Stimulated activated CD4-positive, alpha-beta T cell treated with anti-CD3 and anti-CD28 coated beads, TNF-alpha, amount 100 ng/mL, for 4 hours (primary cell): ENCODE measurements around the gene GSG1L.

Experiments used
- DNase-seq, 3 experiments: peaks; one replicate each; pipeline ENCODE4 v3.0.0-alpha.2; 2020; ENCODE audit warnings: low read depth in 3 of 3

Gene GSG1L

DNA sequence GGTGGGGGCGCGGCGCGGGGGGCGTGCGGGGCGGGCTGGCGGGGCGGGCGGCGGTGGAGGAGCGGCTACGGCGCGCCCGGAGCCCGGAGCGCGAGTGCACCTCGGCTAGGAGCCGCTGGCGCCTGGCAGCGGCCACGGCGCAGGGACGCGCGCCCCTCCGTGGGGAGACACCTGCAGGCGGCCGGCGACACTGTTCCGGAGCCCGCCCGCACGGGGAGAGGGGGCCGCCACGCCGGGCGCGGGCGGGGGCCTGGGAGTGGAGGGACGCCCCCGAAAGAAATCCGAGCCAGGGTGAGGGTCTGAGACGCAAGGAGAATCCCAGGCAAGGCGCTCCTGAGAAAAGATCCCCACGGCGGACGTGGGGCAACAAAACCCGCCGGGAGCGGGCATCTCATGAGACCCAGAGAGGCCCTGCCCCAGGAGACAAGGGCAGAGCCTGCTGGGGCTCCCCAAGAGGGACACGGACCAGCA is at the start of gene GSG1L:
Gene GSG1L (minus strand): TSS at position 124 of the 471 bp plus-strand sequence. CDS start 290 bp downstream, outside the sequence.
- DNase-seq = no peak

DNA sequence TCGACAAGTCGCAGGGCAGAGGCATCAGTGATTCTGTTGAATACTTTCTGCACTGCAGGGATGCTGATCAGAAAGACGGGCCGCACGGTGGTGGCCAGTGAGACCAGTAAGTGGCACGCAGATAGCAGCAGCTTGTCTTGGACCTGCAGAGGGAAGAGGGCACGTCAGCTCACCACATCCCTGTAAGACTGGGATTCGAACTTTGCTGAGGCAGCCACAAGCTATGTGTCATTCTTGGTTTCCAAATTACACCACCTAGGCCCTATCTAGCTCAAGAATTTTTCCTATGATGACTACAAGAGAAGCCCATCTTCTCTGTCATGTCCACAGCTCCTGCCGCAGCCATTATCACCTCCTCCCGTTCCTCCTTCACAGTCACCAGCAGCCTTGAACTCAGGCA is 49.4 kb upstream of the GSG1L start:
- no peak for DNase-seq

DNA sequence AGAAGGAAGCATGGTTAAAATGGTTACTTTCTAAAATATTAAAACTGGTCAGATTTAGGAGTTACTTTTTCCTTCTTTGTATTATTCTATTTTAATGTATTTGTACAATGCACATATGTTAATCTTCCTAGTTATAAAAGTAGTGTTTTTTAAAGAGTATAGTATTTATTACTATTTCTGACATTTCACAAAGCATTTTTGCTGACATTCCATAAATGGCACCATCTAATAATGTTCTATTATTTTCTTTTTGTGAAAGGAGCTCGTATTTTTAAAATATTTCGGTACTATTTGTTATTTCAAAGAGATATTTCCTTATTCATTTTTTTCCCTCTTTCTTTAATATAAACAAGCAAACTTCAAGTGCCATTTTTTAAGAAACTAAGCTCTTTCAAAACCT is 47.5 kb upstream of the GSG1L start:
- DNase-seq = no peak

DNA sequence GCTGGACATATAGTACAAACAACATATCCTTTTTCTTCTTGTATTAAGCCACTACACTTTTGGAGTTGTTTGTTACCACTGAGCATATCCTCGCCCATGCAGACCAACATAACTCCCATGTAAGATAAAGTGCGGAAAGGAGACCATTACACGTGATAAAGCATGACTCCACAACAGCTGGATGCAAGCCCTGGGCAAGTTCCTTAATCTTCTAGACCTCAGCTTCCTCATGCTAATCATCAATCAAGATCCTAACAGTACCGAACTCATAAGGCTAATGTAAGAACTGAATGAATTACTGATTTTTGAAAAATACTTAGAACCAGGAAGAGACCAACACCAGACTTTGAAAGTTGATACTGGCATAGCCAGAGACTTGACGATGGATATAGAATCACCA is 47.0 kb upstream of the GSG1L start:
- no peak for DNase-seq

DNA sequence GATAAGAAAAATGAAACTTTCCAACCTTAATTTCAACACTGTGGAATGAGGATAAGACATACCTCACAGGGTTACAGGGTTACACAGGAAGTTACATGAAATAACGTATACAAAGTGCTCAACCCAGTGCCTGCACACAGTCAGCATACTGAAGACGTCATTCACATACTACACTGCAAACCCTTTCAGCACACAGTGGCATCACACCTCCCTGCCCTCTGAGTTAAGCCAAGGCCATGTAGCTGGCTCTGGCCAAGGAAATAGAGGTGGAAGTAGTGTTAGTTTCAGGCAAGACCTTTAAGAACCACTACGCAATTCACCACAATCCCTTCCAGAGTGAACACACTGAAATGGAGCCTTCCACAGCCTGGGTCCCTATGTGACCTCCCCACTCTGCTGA is 46.6 kb upstream of the GSG1L start:
- no peak for DNase-seq

DNA sequence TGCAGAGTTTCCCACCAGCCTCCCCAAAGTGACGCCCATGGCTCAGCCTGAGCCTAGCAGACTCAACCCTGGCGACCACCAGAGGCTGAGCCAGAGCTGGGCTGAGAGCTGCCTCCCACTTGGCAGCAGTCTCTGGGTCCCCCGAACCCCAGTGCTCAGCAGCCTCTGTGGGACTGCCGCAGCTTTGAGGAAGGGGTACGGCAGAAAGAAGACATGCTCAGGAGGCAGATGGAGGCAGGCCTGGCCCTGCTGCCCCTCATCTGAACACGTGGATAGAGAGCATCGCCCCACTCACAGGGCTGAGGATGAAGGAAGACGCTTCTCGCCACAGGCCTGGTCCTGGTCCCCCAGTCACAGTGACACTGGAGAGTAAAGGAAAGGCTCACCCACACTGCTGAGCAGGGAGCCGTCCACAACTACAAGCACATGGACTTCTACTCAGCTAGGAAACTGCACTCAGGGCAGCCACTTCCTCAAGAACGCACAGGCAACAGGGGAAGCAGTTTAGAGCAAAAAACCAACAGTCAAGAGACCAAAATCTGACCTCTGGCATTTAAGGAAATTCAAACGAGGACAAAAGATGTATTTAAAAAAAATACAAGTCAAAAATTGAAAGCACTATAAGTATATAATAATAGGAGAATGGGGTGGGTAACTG is 45.2 kb upstream of the GSG1L start:
- DNase-seq = no peak

DNA sequence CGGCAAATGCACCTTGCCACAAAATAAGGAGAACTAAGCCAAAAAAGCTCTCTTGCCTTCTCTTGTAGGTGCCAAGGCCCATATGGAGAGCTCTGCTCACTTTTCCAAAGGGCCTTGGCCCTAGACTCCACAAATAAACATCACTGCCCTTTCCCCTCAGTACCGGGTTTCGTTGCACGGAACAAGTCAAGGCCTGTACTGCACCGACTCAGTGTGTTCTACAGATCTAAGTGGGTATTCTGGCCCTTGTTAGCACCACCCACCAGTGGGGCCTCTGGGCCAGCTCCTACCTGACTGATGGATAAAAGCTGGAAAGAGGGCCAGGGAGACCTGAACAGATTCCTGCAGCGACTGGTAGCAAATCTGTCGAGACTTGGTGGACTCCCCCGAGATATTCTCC is 43.7 kb upstream of the GSG1L start:
- no peak for DNase-seq

DNA sequence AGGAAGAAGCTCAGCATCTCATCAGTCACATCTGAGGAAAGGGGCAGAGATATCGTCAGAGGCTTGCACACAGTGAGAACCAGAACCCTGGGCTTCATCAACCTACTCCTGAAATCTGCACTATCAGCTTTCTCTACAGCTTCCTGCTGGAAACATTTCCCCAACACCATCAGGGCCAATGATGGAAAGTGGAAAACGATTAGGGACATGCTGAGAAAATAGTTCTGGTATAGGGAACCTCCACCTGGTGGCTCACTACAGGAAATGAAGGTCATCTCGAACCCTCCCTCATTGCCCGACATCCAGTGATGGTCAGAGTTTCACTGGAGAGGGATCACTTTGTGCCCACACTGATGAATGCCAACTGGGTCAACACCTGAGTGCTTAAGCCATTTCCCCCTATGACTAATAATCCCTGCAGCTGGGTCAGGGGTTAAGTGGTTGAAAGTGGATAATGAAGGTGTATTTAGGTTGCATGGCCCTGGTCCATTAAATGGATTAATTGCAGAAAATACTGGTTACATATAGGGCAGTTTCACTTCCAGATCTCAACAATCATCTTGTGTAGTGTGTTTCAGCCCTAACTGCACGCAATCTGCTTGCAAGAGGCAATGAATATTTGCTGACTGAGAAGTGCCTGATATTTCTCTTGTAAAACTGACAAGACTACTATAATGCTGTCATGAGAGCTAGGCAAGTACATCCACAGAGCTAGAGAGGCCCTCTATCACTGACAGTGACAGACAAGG is 43.1 kb upstream of the GSG1L start:
- no peak for DNase-seq

DNA sequence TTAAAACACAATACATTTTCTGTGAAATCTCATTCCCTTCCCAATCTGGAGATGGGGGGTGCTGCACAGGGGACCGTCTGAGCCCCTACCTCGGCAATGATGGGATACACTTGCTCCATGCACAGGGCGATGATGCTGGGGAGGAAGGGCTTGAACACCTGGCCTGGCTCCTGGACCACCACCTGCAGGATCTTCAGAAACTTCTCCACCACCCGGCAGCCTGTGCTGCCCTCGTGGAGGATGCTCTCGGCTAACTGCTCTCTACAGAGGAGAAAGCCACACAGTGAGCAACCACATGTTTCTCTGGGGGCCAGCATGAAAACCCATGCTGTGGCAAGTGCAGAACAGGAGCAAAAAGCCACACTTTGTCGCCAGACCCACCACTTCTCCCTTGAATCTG is 42.4 kb upstream of the GSG1L start:
- DNase-seq = no peak

DNA sequence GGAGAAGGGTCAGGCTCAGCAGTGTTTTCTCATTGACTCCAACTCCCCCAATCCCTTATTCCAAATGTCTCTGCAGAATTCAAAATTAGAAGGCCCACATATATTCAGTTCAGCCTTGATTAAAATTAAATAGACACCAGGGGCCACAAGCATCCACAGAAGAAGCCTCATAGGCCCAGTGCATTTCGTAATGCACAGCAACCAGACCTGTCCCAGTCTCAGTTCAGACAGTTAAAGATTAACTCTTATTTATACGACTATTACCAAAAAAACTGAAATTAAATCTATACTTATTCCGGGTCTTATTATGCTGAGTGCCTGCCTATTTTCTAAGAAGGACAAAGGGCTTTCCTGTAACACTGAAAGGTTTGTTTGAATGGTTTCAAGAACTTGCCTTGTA is 41.8 kb upstream of the GSG1L start:
- DNase-seq = no peak

DNA sequence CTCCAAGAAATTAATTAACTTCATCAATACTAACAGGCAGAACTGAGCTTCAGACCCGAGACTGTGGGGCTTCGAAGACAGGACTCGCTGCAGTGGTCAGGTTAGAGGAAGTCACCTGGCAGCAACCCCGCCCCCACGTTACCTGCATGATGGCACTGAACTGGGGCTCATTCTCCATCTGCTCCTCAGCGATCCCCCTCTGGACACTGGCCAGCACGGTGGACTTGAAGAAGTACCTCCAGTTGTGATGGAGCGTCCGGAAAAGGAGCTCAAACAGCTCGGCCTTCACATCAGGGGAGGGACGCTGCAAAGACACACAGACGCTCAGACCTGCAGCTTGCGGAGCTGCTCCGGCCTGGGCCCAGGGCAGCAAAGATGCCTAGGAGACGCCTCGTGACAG is 40.9 kb upstream of the GSG1L start:
- no peak for DNase-seq

DNA sequence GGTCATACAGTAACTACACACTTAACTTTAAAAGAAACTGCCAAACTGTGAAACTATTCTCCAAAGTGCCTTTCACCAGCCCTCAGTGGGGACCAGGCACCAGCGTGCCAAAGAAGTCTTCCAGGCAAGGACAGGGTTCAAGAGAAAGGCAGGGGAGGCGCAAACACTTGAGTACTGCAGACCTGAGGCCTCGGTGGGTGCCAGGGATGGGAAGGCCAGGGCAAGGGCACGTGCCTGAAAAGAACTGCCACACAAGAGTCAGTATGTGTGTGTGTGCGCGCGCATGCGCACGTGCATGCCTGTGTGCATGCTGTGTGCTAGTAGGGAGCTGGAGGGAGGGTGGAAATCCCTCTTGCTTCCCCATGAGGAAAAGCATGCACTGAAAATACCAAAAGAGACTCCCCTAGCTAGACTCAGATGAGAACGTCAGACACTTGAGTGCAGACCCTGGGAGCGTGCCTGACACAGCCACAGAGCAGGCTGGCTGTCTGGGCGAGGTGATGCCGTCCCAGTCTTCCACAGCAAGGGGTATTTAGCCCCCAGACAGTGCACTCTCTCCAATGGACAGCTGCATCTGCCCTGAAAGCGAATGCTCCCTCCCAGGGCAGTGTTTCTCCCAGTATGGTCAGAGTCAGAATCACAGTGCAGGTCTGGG is 40.1 kb upstream of the GSG1L start:
- no peak for DNase-seq

DNA sequence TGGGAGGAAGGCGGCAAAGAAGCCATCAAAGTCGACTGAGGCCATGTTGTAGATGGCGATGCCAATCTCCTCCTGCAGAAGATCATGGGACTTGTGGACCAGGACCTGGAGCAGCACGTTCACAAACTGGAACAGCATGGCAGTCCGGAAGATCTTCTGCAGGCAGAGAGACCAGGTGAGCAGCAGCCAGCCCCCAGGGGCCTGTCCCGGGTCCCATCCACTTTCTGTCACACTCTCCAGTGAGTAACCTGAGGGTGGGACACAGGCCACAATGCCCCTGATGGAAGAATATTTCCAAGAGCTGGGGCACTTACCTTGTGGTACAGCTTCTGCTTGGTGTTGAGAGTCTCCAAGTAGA is 38.0 kb upstream of the GSG1L start:
- no peak for DNase-seq

DNA sequence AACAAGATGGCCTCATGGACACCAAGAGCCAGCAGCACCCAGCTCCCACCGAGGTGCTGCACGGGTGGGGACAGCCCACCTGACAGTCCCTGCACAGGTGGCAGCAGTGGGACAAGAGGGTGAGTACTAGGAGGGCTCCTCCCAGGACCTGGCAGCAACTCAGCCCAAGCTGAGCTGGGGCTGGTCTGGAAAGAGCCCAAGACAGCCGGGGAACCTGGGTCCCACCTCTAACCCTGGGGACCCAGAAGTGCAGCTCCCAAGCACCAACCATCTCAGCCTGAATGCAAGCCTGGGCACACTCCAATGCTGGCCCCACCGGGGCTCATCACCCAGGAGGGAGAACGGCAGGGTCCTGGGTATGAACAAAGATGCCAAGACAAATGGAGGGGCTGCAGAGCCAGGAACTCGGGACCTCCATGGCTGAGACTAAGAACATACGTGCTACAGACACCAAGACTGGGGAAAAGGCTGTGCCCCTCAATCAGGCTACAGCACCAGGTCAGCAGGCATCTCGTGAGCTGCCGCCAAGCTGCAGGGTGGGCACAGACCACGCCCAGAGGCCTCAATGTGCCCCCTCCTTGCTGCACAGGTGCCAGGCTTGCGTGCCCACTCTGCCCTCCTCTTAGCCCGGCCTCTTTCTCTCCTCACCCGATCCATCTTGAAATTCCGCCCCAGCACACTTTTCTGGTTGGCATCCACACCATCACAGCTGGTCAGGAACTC is 37.5 kb upstream of the GSG1L start:
- no peak for DNase-seq

DNA sequence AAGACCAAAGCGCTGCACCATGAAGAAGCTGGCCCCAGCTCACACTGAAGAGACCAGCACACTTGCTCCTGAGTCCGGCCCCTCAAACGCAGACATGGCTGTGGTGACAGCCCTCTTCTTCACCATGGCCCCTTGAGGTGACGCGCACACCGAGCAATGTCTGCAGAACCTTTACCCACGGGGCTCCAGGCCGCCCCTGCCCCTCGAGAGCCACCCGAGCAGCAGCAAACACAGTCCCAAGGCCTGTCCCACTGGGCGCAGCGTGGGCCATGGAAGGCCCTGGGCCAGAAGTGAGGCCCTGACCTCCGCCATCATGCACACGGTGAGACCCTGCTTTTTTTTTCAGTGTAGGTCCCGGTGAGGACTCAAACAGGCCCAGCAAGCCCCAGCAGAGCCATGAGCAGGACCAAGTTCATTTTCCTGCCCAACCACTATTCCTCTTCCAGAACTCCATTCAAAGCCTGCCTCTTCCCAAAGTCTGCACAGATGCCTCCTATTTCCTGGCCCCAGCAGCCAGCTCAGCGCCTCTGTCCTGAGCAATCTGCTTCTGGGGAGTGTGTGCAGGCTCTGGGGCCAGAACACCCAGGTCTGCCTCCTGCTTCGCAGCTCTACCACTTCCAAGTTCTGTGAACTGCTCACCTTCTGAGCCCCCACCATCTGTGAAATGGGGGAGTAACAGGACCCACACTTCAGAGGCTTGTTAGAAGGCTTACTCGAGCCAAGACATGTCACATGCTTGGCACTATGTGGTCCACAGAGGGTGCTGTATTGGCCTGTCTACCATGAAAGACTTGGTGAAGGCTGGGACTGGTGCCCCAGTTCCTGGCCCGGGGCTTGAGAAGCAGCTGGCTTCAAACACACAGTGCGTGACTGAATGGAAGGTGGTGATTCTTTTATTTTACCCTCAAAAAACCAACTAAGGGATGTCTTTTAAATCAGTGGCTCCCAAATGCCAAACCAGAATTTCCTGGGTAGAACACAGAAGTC is 35.7 kb upstream of the GSG1L start:
- DNase-seq = no peak

DNA sequence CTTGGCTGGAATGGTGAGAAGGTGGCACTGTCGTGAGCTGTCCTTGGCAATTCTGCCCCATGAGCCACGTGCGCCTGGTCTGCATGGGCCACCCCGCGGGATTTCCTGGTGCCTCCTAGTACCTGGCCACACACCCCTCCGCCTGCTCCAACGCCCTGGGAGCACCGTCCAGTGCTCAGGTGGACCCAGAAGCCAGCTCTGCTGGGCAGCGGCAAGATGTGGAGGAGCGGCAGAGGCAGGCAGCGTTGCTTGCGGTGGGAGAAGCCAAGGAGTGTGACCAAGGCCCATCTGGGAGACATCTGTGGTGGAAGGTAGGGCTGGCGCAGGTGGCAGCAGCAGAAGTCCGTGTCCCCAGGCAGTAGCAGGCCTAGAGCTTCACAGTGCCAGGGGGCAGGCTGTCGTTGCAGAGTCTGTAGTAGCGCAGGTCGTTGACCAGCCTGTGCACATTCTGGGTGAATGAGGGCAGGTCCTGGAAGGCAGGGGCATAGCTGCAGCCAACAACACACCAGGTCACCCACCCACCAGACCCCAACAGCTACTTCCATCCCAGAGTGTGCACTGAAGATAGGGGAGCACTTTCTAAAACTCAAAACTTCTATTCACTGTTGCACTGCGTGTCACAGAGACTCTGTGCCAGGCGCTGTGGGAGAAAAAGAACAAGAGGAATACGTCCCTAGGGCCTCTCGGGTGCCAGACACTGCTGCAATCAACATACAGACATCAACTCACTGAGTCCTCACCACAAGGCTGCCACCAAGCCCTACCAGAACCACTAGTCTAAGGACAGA is 34.9 kb upstream of the GSG1L start:
- no peak for DNase-seq

DNA sequence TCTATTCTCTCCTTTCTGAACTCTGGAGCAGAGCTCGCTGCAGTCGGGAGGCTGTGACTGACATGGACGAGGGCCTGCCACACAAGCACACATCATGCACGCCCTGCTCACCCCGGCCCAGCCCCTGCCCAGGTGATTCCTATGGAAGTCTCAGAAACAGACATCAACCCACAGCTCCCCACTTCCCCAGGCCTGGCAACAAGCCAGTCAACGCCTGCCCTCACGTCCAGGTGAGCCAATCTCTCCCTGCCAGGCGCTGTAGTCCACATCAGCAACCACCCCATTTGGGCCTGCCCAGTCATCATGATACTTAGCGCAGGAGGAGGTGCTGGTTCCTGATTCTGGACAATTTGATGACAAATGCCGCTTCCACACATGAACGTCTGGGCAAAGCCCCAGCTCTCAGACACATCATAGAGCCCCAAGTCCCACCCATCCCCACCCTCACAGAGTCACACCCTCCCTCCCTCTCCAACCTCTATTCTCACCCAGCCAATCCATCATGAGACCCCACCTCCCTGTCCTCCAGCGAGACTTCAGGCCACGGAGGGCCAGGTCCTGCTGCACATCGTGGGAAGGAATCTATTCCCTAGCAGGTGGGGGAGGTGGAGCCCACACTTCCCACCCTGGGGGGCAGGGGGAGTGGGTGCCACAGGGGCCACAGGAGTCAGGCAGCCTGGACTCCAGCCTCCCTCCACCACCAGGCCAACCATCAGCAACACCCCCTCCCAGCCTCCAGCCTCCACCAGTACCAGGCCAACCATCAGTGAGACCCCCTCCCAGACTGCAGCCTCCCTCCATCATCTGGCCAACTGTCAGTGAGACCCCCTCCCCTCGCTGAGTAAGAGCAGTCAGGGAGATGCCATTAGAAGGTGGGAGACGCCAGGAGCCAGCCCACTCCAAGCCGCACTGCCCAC is 33.7 kb upstream of the GSG1L start:
- DNase-seq = no peak

DNA sequence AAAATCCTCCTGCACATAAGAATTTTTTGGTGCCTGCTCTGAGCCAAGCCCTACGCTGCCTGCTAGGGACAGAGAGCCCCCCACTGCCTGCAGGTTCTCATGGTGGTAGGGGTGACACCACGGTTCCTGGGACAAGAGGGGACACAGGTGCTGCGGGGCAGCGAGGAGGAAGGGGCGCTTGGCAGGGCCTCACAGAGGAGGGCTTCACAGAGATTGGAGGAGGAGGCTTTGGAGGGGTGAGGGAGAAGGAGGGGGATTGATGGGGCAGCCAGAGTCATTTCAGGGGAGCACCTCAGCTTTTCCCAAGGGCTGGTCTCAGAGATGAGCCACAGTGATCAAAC is 29.8 kb upstream of the GSG1L start:
- no peak for DNase-seq

DNA sequence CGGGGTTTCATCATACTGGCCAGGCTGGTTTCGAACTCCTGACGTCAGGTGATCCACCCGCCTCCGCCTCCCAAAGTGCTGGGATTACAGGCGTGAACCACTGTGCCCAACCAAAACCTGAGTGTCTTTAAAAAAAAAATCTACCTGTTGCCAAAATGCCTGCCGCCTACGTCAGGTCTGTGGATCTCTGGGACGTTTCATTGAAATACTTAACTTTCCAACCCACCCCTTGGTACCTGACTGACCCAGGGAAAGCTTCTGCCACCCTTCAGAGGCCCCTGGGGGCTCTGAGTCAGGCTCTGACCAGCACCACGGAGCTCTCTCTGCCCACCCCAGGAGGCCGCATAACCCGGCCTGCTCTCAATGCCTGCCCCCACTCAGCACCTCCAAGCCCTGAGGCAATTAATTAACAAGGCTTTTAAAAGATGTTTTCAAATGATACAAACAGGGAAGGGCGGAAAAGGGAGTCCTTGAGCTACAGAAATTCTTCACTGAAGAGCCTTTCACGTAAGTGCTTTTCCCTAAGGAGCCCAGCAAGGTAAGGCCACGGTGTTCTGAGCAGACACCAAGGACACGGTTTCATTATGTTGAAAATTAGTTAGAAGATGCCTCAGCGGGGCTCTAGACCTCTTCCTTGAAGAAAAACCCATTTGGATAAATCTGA is 29.3 kb upstream of the GSG1L start:
- no peak for DNase-seq
